ENCODE data around the gene THSD4.
A peak's percentile ranks its signal among the peaks of the same experiment; 100 is the strongest.

The THSD4 gene

GRCh38 chr15:71691081-71691457, 575.8 kb downstream of the THSD4 start:
- H3K9me3 ChIP-seq (replicated peaks; ENCODE audit: low read length): no peaks in the 10 kb centered on the region
- no peaks in the 10 kb centered on the region for H3K27me3 ChIP-seq (ENCODE audit: control insufficient read depth, insufficient read depth, low read length)
- H3K4me2 ChIP-seq (ENCODE audit: low read length): peak overlapping the region; percentile 32
- H3K9ac ChIP-seq (ENCODE audit: low read depth, low read length): no peak overlapping the region
- peaks cover 22% of the 10 kb centered on the region for H3K4me1 ChIP-seq (ENCODE audit: control insufficient read depth, insufficient read depth, low read length)
- H3K4me3 ChIP-seq (ENCODE audit: low read length): no peak overlapping the region
- no peaks in the 10 kb centered on the region for H3K36me3 ChIP-seq (ENCODE audit: insufficient read depth, low read length)

GRCh38 chr15:71691458-71692417, 576.5 kb downstream of the THSD4 start:
- Histone ChIP-seq H3K27me3 (ENCODE audit: control insufficient read depth, insufficient read depth, low read length) (no peaks in the 10 kb centered on the region), H3K4me3 (ENCODE audit: low read length) (peak overlapping the region; percentile 8), H3K4me1 (ENCODE audit: control insufficient read depth, insufficient read depth, low read length) (peaks cover 22% of the 10 kb centered on the region), H3K4me2 (ENCODE audit: low read length) (peak overlapping the region; percentile 32), H3K36me3 (ENCODE audit: insufficient read depth, low read length) (no peaks in the 10 kb centered on the region), H3K9ac (ENCODE audit: low read depth, low read length) (no peak overlapping the region), H3K9me3 (replicated peaks; ENCODE audit: low read length) (no peaks in the 10 kb centered on the region)

GRCh38 chr15:71697236-71697635, 582.0 kb downstream of the THSD4 start:
- H3K4me2 ChIP-seq (ENCODE audit: low read length): no peak overlapping the region
- H3K4me1 ChIP-seq (ENCODE audit: control insufficient read depth, insufficient read depth, low read length): peaks cover 4% of the 10 kb centered on the region
- H3K36me3 ChIP-seq (ENCODE audit: insufficient read depth, low read length): no peaks in the 10 kb centered on the region
- no peaks in the 10 kb centered on the region for H3K9me3 ChIP-seq (replicated peaks; ENCODE audit: low read length)
- H3K27me3 ChIP-seq (ENCODE audit: control insufficient read depth, insufficient read depth, low read length): no peaks in the 10 kb centered on the region
- H3K4me3 ChIP-seq (ENCODE audit: low read length): no peak overlapping the region
- H3K9ac ChIP-seq (ENCODE audit: low read depth, low read length): no peak overlapping the region

- H3K4me1 ChIP-seq (ENCODE audit: control insufficient read depth, insufficient read depth, low read length): no peaks in the 10 kb centered on the region
- H3K9ac ChIP-seq (ENCODE audit: low read depth, low read length): no peak overlapping the region
- no peaks in the 10 kb centered on the region for H3K9me3 ChIP-seq (replicated peaks; ENCODE audit: low read length)
- H3K36me3 ChIP-seq (ENCODE audit: insufficient read depth, low read length): no peaks in the 10 kb centered on the region
- no peaks in the 10 kb centered on the region for H3K27me3 ChIP-seq (ENCODE audit: control insufficient read depth, insufficient read depth, low read length)
- no peak overlapping the region for H3K4me2 ChIP-seq (ENCODE audit: low read length)
- H3K4me3 ChIP-seq (ENCODE audit: low read length): no peak overlapping the region
Observed at GRCh38 chr15:71698030-71698429, 582.8 kb downstream of the THSD4 start.

- H3K4me2 ChIP-seq (ENCODE audit: low read length): no peak overlapping the region
- H3K36me3 ChIP-seq (ENCODE audit: insufficient read depth, low read length): no peaks in the 10 kb centered on the region
- H3K9ac ChIP-seq (ENCODE audit: low read depth, low read length): no peak overlapping the region
- H3K9me3 ChIP-seq (replicated peaks; ENCODE audit: low read length): no peaks in the 10 kb centered on the region
- H3K4me3 ChIP-seq (ENCODE audit: low read length): no peak overlapping the region
- H3K27me3 ChIP-seq (ENCODE audit: control insufficient read depth, insufficient read depth, low read length): no peaks in the 10 kb centered on the region
- no peaks in the 10 kb centered on the region for H3K4me1 ChIP-seq (ENCODE audit: control insufficient read depth, insufficient read depth, low read length)
Observed at GRCh38 chr15:71698742-71699141, 583.5 kb downstream of the THSD4 start.

- Histone ChIP-seq H3K4me3 (ENCODE audit: low read length) (no peak overlapping the region), H3K27me3 (ENCODE audit: control insufficient read depth, insufficient read depth, low read length) (no peaks in the 10 kb centered on the region), H3K4me1 (ENCODE audit: control insufficient read depth, insufficient read depth, low read length) (no peaks in the 10 kb centered on the region), H3K4me2 (ENCODE audit: low read length) (no peak overlapping the region), H3K9ac (ENCODE audit: low read depth, low read length) (no peak overlapping the region), H3K9me3 (replicated peaks; ENCODE audit: low read length) (no peaks in the 10 kb centered on the region), H3K36me3 (ENCODE audit: insufficient read depth, low read length) (no peaks in the 10 kb centered on the region)
Observed at GRCh38 chr15:71699977-71700376, 584.7 kb downstream of the THSD4 start.

GRCh38 chr15:71701808-71702207, 586.5 kb downstream of the THSD4 start:
- Histone ChIP-seq H3K27me3 (ENCODE audit: control insufficient read depth, insufficient read depth, low read length) (no peaks in the 10 kb centered on the region), H3K36me3 (ENCODE audit: insufficient read depth, low read length) (no peaks in the 10 kb centered on the region)

GRCh38 chr15:71702496-71702895, 587.2 kb downstream of the THSD4 start:
- Histone ChIP-seq H3K36me3 (ENCODE audit: insufficient read depth, low read length) (no peaks in the 10 kb centered on the region), H3K27me3 (ENCODE audit: control insufficient read depth, insufficient read depth, low read length) (no peaks in the 10 kb centered on the region), H3K4me3 (ENCODE audit: low read length) (no peak overlapping the region), H3K4me2 (ENCODE audit: low read length) (no peak overlapping the region), H3K4me1 (ENCODE audit: control insufficient read depth, insufficient read depth, low read length) (peaks cover 9% of the 10 kb centered on the region), H3K9me3 (replicated peaks; ENCODE audit: low read length) (no peaks in the 10 kb centered on the region), H3K9ac (ENCODE audit: low read depth, low read length) (no peak overlapping the region)

More at GRCh38 chr15:71701808-71702207, 586.5 kb downstream of the THSD4 start:
- Histone ChIP-seq H3K9me3 (replicated peaks; ENCODE audit: low read length) (no peaks in the 10 kb centered on the region), H3K9ac (ENCODE audit: low read depth, low read length) (no peak overlapping the region), H3K4me1 (ENCODE audit: control insufficient read depth, insufficient read depth, low read length) (peaks cover 2% of the 10 kb centered on the region), H3K4me3 (ENCODE audit: low read length) (no peak overlapping the region), H3K4me2 (ENCODE audit: low read length) (no peak overlapping the region)

GRCh38 chr15:71705151-71705550, 589.9 kb downstream of the THSD4 start:
- Histone ChIP-seq H3K4me3 (ENCODE audit: low read length) (no peak overlapping the region), H3K4me2 (ENCODE audit: low read length) (no peak overlapping the region), H3K9me3 (replicated peaks; ENCODE audit: low read length) (no peaks in the 10 kb centered on the region), H3K9ac (ENCODE audit: low read depth, low read length) (no peak overlapping the region), H3K36me3 (ENCODE audit: insufficient read depth, low read length) (no peaks in the 10 kb centered on the region), H3K27me3 (ENCODE audit: control insufficient read depth, insufficient read depth, low read length) (no peaks in the 10 kb centered on the region), H3K4me1 (ENCODE audit: control insufficient read depth, insufficient read depth, low read length) (peaks cover 26% of the 10 kb centered on the region)

GRCh38 chr15:71706461-71707229, 591.4 kb downstream of the THSD4 start:
- H3K9me3 ChIP-seq (replicated peaks; ENCODE audit: low read length): no peaks in the 10 kb centered on the region
- H3K4me2 ChIP-seq (ENCODE audit: low read length): no peak overlapping the region
- H3K27me3 ChIP-seq (ENCODE audit: control insufficient read depth, insufficient read depth, low read length): no peaks in the 10 kb centered on the region
- no peaks in the 10 kb centered on the region for H3K36me3 ChIP-seq (ENCODE audit: insufficient read depth, low read length)
- H3K4me3 ChIP-seq (ENCODE audit: low read length): no peak overlapping the region
- peaks cover 26% of the 10 kb centered on the region for H3K4me1 ChIP-seq (ENCODE audit: control insufficient read depth, insufficient read depth, low read length)
- no peak overlapping the region for H3K9ac ChIP-seq (ENCODE audit: low read depth, low read length)

- Histone ChIP-seq H3K4me2 (ENCODE audit: low read length) (no peak overlapping the region), H3K9ac (ENCODE audit: low read depth, low read length) (no peak overlapping the region), H3K36me3 (ENCODE audit: insufficient read depth, low read length) (no peaks in the 10 kb centered on the region), H3K4me3 (ENCODE audit: low read length) (no peak overlapping the region), H3K27me3 (ENCODE audit: control insufficient read depth, insufficient read depth, low read length) (no peaks in the 10 kb centered on the region), H3K4me1 (ENCODE audit: control insufficient read depth, insufficient read depth, low read length) (peaks cover 26% of the 10 kb centered on the region), H3K9me3 (replicated peaks; ENCODE audit: low read length) (no peaks in the 10 kb centered on the region)
Observed at GRCh38 chr15:71707230-71708050, 592.2 kb downstream of the THSD4 start.

All from skeletal muscle satellite cell (primary cell).